ENCODE measurements around the gene PCDHGA2. TPM values are rescaled to one million over a fixed set of nuclear protein-coding genes. Genes with fewer than 3 reads are reported as not detected.

The PCDHGA2 gene
- total RNA-seq, 4 donors from 2014 or later: 3.2 to 5.6 (median 4.4) TPM

- Histone ChIP-seq H3K4me1 (no peaks in the 10 kb centered on the region), H3K27ac (no peak within 1 kb of the TSS), H3K9me3 (peaks cover 0 to 96% (median 0%) of the 10 kb centered on the region in 3 donors), H3K27me3 (peaks cover 48% of the 10 kb centered on the region), H3K4me3 (peak within 1 kb of the TSS in 1 of 2 donors; percentile 36), H3K36me3 (peaks cover 0 to 15% of the 10 kb centered on the region in 2 donors)
- WGBS, 2 donors (ENCODE audit: low coverage in 1 of 2): 17 to 29% methylated on average over 12 to 24 of the region's 29 CpGs
- ATAC-seq: no peak
- TF ChIP-seq POLR2A (IDR thresholded peaks at IDR 0.05) (no peak), CTCF (IDR thresholded peaks at IDR 0.05) (peak in 3 of 4 experiments; percentile 21 to 47 (median 34)), POLR2AphosphoS5 (IDR thresholded peaks at IDR 0.05) (no peak)
These were observed 11.5 kb downstream of the PCDHGA2 start, which contains the start of gene PCDHGB1 for GRCh38 chr5:141349917-141350619. PCDHGB1 (plus strand) TSS chr5:141350099; CDS start chr5:141350261, 162 bp downstream.

GRCh38 chr5:141351591-141351990 is 13.0 kb downstream of the PCDHGA2 start:
- no peak overlapping the region for H3K4me3 ChIP-seq
- peaks cover 39% of the 10 kb centered on the region for H3K27me3 ChIP-seq
- H3K9me3 ChIP-seq: peaks cover 0 to 96% (median 0%) of the 10 kb centered on the region in 3 donors
- peaks cover 0 to 23% of the 10 kb centered on the region in 2 donors for H3K36me3 ChIP-seq
- H3K27ac ChIP-seq: no peak overlapping the region
- 20% methylated on average over 1 of the region's 36 CpGs; no CpG with 5 or more reads in 1 of the 2 donors for WGBS, 2 donors (ENCODE audit: low coverage in 1 of 2)
- no peak for ATAC-seq
- no peaks in the 10 kb centered on the region for H3K4me1 ChIP-seq
- TF ChIP-seq POLR2A (IDR thresholded peaks at IDR 0.05) (no peak), EP300 (IDR thresholded peaks at IDR 0.05) (no peak), CTCF (IDR thresholded peaks at IDR 0.05) (no peak)

- H3K4me1 ChIP-seq: no peaks in the 10 kb centered on the region
- H3K9me3 ChIP-seq: peaks cover 0 to 98% (median 0%) of the 10 kb centered on the region in 3 donors
- 12 to 20% methylated on average over 5 to 14 of the region's 29 CpGs for WGBS, 2 donors (ENCODE audit: low coverage in 1 of 2)
- H3K4me3 ChIP-seq: peak within 1 kb of the TSS; percentile 0 to 38
- ATAC-seq: no peak
- H3K27ac ChIP-seq: no peak within 1 kb of the TSS
- TF ChIP-seq CTCF (IDR thresholded peaks at IDR 0.05) (peak in 3 of 4 experiments; percentile 14 to 47 (median 23)), EP300 (IDR thresholded peaks at IDR 0.05) (no peak), POLR2A (IDR thresholded peaks at IDR 0.05) (no peak)
- peaks cover 33% of the 10 kb centered on the region for H3K27me3 ChIP-seq
- H3K36me3 ChIP-seq: peaks cover 0 to 28% of the 10 kb centered on the region in 2 donors
These were observed 16.4 kb downstream of the PCDHGA2 start, which contains the start of gene PCDHGA4 for GRCh38 chr5:141354900-141355469. PCDHGA4 (plus strand) TSS chr5:141355021; CDS start chr5:141355108, 87 bp downstream.

- peak overlapping the region in 1 of 2 donors; percentile 38 for H3K4me3 ChIP-seq
- H3K4me1 ChIP-seq: no peaks in the 10 kb centered on the region
- 43% methylated on average over 18 of the region's 24 CpGs; no CpG with 5 or more reads in 1 of the 2 donors for WGBS, 2 donors (ENCODE audit: low coverage in 1 of 2)
- TF ChIP-seq POLR2A (IDR thresholded peaks at IDR 0.05) (no peak), POLR2AphosphoS5 (IDR thresholded peaks at IDR 0.05) (no peak), CTCF (IDR thresholded peaks at IDR 0.05) (no peak), EP300 (IDR thresholded peaks at IDR 0.05) (no peak)
- peaks cover 0 to 26% of the 10 kb centered on the region in 2 donors for H3K36me3 ChIP-seq
- peaks cover 0 to 98% (median 0%) of the 10 kb centered on the region in 3 donors for H3K9me3 ChIP-seq
- H3K27ac ChIP-seq: no peak overlapping the region
- H3K27me3 ChIP-seq: peaks cover 28% of the 10 kb centered on the region
- ATAC-seq: no peak
These were observed 17.1 kb downstream of the PCDHGA2 start for GRCh38 chr5:141355641-141356040.

Measured in gastroesophageal sphincter (tissue), 4 donors.